ENCODE data around the gene FAM110D.
A peak's percentile ranks its signal among the peaks of the same experiment; 100 is the strongest.

FAM110D gene

DNA sequence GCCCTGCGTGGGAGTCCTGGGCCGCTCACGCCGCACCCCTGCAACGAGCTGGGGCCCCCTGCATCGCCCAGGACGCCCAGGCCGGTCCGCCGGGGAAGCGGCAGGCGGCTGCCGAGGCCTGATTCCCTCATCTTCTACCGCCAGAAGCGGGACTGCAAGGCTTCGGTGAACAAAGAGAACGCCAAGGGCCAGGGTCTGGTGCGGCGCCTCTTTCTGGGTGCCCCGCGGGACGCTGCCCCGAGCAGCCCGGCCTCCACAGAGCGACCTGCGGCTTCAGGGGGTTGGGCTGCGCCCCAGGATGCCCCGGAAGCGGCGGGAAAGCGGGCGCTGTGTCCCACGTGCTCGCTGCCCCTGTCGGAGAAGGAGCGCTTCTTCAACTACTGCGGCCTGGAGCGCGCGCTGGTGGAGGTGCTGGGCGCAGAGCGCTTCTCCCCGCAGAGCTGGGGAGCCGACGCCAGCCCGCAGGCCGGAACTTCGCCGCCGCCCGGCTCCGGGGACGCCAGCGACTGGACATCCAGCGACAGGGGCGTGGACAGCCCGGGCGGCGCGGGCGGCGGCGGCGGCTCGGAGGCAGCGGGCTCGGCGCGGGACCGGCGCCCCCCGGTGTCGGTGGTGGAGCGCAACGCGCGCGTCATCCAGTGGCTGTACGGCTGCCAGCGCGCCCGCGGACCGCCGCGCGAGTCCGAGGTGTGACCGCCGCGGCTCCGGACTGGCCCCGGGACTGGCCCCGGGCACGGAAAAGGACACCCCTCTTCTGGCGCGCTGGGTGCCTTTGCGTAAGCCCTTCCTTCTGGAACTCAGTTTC, 2.7 kb downstream of the FAM110D start:
- peak in 2 of 3 donors; percentile 18 to 27 for DNase-seq (ENCODE audit: low read depth in 2 of 3, low spot score in 1 of 3)

DNA sequence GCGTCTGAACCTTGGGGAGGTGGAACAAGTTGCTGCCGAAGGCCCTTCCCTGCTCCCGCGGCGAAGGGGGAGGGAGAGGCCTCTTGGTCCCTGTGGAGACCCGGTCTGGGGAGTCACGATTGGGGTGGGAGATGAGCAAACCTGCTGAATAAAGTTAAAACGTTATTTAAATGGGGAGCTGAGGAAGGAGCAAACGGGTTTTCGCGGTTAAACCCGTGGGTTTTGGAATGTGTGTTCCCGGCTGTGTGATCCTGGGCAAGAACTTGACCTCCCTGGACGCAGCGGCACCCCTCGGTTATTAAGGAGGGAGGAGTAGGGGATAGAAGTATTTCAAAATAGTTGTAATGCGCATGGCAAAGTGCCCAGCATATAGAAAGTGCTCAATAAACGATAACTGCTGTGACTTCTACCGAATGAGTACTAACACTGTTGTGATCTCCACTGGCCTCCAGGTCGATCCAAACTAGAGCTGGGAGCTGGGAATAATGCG, 3.4 kb downstream of the FAM110D start:
- DNase-seq (ENCODE audit: low read depth in 2 of 3, low spot score in 1 of 3) = no peak

DNA sequence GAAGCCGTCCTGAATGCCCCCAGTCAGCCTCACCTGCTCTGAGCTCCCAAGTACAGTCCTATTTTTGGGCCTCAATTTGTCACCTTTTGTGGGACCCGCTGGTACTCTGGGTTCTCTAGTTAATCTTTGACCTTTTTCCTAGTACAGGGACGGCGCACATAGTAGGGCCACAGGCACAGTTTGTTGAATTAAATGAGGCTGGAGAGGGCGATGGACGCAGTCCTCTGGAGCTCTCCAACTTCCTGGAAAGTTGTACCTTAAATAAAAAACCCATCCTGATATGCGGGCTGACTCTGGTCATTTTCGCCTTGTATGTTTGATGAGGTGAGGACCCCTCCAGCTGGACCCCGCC, 4.8 kb downstream of the FAM110D start:
- DNase-seq (ENCODE audit: low read depth in 2 of 3, low spot score in 1 of 3) = no peak

DNA sequence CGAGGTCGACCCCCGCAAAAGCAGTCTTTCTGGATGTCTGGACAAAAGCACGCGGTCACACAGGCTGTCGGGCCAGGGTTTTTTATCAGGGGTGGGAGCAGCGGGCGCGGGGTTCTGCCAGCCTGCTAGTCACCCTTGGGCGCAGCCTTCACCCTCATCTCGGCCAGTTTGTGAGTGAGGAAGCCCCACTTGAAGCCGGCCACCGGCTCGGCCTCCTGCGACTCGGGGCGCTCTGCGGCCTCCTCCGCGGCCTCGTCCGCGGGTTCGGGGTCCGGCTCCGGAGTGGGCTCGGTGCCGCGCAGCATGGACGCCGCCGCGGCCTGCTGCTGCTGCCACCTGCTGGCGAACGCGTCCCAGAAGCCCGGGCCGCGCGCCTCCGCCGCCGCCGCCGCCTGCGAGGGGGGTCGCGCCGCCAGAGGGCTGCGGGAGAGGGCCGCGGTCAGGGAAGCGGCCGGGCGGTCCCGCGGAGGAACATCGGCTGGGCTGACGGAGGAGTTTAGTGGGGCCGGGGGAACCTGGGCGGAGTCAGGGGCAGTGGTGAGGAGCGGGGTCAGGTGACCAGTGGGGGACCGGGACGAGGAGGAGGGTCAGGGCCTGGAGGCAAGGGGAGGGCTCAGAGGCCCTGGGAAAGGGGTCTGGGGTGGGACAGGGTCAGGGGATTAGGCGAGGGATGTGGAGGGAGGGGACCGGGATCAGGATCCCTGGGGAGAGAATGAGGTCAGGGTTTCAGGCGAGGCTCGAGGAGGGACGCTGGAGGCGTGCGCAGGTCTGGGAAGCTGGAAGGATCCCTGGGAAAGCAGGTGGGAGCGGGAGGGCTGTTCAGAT, 5.4 kb downstream of the FAM110D start:
- DNase-seq (ENCODE audit: low read depth in 2 of 3, low spot score in 1 of 3) = peak in 2 of 3 donors; percentile 33 to 43

DNA sequence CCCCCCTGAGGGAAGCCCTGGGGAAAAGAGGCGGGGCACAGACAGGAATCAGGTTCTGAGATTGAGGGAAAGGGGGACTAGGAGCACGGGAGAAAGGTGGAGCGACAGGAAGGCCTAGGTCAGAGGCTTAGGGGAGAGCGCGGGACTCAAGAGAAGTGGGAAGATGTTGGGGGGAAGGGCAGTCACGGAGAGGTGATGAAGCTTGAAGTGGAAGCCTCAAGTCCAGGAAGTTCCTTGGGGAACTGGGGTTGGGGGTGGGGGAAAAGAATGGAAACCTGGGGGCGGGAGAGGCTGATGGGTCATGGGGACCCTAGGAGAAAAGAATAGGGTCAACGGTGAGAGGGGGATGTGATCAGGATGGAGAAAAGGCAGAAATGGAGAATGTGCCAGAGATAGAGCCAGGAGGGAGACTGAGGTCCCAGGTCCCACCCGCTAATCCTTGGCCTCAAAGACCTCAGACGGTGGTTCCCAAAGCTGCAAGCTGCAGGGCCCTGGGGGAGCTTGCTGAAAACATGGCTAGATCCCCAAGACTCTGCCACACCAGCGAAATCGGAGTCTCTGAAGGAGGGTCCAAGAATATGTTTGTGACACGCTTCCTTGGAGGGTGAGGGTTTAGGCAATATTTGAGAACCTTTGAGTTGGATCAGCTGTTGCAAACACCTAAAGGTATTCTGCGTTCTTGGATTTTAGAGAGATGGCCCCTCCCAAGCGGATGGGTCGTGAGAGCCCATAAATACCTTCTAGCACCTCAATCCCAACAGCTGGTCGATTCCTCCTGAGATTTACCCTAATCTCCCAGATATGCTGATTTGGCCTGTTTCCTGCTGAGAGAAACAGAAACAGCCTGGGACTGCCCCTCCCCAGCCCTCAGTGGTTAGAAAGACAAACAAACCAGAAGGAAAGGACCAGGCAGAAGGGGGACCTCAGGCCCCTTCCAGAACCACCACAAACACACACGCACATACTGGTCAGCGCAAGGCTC, 6.3 kb downstream of the FAM110D start:
- DNase-seq (ENCODE audit: low read depth in 2 of 3, low spot score in 1 of 3) = no peak

DNA sequence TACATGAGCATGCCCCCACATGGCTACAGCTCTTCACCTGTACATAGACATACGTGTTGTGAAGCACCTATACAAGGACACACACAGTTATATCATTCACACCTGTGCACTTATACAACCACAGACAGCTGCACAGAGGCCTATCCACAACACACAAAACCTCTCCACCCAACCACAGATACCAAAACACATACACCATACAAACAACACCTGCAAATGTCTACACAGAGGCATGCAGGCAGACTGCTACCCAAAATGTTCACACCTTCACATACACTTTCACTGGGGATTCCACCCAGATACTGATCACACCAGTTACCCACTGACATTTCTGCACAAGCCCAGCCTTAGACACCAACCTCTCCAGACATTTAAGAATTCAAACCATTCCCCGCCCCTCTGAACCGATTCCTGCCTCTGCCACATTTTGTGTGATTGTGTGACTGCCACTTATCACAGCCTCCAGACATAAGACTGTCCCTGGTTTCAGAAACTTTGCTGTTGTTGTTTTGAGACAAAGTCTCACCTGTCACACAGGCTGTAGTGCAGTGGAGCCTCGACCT, 7.9 kb downstream of the FAM110D start:
- DNase-seq (ENCODE audit: low read depth in 2 of 3, low spot score in 1 of 3) = no peak

GRCh38 chr1:26168410-26169197, 9.7 kb downstream of the FAM110D start, which contains the start of gene C1orf232:
Gene C1orf232, minus strand, starts transcription at chr1:26168963. Its CDS starts 464 bp downstream, at chr1:26168499.
- no peak for DNase-seq (ENCODE audit: low read depth in 2 of 3, low spot score in 1 of 3)

DNA sequence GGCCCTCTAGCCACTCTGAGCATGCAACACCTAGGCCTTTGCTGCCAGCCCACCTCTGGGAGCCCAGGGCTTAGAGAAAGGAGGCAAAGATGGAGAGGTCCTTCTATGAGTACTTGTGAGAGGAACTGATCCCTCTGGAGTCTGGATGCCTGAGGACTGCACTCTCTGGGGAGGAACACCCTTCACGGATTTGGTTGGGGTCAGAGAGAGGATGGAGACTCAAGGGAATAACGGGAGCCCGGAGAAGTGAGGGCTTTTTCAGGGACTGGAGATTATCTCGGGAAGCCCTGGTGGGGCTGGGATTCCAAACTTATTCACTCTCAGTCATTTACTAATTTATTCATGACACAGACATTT, 10.3 kb downstream of the FAM110D start:
- DNase-seq (ENCODE audit: low read depth in 2 of 3, low spot score in 1 of 3) = no peak

GRCh38 chr1:26169669-26170471, 11.0 kb downstream of the FAM110D start, which contains the start of gene ZNF593:
Gene ZNF593, plus strand, starts transcription at chr1:26169908. Its CDS starts 76 bp downstream, at chr1:26169984.
- peak; percentile 83 to 88 (median 86) for DNase-seq (ENCODE audit: low read depth in 2 of 3, low spot score in 1 of 3)

DNA sequence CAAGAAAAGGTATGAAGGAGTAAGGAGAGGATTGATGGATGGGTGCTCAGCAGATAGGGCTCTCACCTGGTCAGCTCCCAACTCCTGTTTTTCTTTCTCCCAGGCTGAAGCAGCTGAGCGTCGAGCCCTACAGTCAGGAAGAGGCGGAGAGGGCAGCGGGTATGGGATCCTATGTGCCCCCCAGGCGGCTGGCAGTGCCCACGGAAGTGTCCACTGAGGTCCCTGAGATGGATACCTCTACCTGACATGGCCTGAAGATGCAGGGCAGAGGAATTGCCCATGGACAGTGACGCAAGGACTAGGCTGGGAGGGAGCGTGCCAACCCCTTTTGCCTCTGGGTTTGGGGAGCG, 11.6 kb downstream of the FAM110D start:
- DNase-seq (ENCODE audit: low read depth in 2 of 3, low spot score in 1 of 3) = no peak

GRCh38 chr1:26171084-26172072, 12.5 kb downstream of the FAM110D start, which contains the start of gene ZNF593OS:
Gene ZNF593OS, minus strand, starts transcription at chr1:26171832. Its CDS starts 171 bp downstream, at chr1:26171661.
- DNase-seq (ENCODE audit: low read depth in 2 of 3, low spot score in 1 of 3) = no peak

DNA sequence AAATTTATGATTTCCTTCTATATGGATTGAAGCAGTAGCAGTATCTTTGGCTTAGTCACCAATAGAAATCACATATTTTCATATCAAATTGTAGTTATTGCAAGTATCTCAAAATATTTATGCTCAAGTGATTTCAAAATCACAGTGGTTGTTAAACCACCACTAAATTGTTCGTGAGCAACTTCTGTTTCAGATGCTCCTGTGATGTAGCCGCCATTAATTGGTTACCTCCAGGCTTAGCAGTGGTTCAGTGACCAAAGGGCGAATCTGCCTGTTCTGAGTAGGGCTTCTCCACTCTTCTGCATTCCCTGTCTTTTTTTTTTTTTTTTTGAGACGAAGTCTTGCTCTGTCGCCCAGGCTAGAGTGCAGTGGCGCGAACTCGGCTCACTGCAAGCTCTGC, 16.5 kb downstream of the FAM110D start:
- DNase-seq (ENCODE audit: low read depth in 2 of 3, low spot score in 1 of 3) = no peak

- DNase-seq (ENCODE audit: low read depth in 2 of 3, low spot score in 1 of 3) = no peak
These were observed 18.4 kb downstream of the FAM110D start, which contains the start of gene CNKSR1 for GRCh38 chr1:26177182-26177684. Gene CNKSR1, plus strand, starts transcription at chr1:26177491. Its CDS starts 57 bp downstream, at chr1:26177548.

DNA sequence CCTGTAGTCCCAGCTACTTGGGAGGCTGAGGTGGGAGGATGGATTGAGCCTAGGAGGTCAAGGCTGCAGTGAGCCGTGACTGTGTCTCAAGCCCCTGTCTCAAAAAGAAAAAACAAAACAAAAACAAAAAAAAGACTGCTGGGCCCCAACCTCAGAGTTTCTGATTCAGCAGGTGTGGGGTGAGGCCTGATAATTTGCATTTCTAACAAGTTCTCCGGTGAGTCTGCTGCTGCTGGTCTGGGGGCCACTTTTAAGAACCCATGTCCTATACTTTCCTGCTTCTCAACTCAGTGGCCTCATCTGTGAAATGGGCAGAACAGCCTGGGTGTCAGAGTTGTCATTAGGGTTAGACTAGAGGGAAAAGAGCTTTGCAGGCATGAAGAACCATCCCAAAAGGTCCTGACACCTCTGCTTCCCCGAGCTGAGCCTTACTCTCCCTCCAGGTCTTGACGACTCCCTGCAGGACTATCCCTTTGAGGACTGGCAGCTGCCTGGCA, 21.2 kb downstream of the FAM110D start:
- DNase-seq (ENCODE audit: low read depth in 2 of 3, low spot score in 1 of 3) = no peak

GRCh38 chr1:26181586-26182382, 22.9 kb downstream of the FAM110D start:
- no peak for DNase-seq (ENCODE audit: low read depth in 2 of 3, low spot score in 1 of 3)

GRCh38 chr1:26182383-26182696, 23.5 kb downstream of the FAM110D start:
- DNase-seq (ENCODE audit: low read depth in 2 of 3, low spot score in 1 of 3) = no peak

DNA sequence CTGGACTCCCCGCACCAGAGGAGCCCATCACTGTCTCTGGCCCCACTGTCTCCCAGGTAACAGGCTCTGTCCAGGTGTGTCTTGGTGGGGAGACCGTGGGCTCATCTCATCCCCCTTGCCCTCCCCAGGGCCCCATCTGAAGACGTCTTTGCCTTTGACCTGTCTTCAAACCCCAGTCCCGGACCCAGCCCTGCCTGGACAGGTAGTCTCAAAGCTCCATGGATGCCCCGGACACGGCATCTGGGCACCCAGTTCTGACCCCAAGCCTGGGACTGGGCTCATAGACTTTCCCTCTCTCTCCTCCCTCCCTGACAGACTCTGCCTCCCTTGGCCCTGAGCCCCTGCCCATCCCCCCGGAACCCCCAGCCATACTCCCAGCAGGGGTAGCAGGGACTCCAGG, 25.2 kb downstream of the FAM110D start:
- DNase-seq (ENCODE audit: low read depth in 2 of 3, low spot score in 1 of 3) = no peak

All from stimulated activated CD4-positive, alpha-beta T cell treated with anti-CD3 and anti-CD28 coated beads, Interleukin-12 subunit alpha, Interleukin-12 subunit beta, amount 100 ng/mL, for 48 hours (primary cell).